Caco-2 (cell line): ENCODE results near the gene PIK3C2G. TPM values are rescaled to one million over a fixed set of nuclear protein-coding genes. Genes with fewer than 3 reads are reported as not detected.

ENCODE experiments used
- BruUV-seq: library from RNA; stranded (reverse); fragments of 400-500 nt; replicated peaks from 2 replicates; lab custom pipeline; 2021; lab: Mats Ljungman, UMichigan
- CTCF ChIA-PET: fragments of 300-600 bp; sonication (Branson Sonifier 250); formaldehyde crosslinking; loops from one replicate; lab custom pipeline; 2022; ENCODE audit warnings: antibody characterized with exemption; lab: Charles Lee
- POLR2A ChIA-PET: fragments of 300-600 bp; sonication (Branson Sonifier 250); formaldehyde crosslinking; loops from one replicate; lab custom pipeline; 2022; ENCODE audit warnings: antibody characterized with exemption; lab: Charles Lee
- DNase-seq, 2 experiments: peaks; one replicate each; pipeline versions ENCODE4 v3.0.0 to v3.0.0-alpha.2; 2020 to 2022
- H3K27me3 ChIP-seq: replicated peaks from 2 replicates; pipeline ENCODE4 v1.6.0; 2011; ENCODE audit warnings: low read length; ENCODE audit not compliant: control insufficient read depth, insufficient read depth
- H3K36me3 ChIP-seq: 2 replicates; pipeline ENCODE4 v1.5.1; 2011; ENCODE audit warnings: low read length; ENCODE audit not compliant: control insufficient read depth, insufficient read depth
- H3K4me1 ChIP-seq: fragments of 250-450 bp; sonication (Bioruptor Pico); 2 replicates; pipeline ENCODE4 v1.5.1; 2020; ENCODE audit warnings: mild to moderate bottlenecking
- H3K4me3 ChIP-seq: 2 replicates; pipeline ENCODE4 v1.5.1; 2011; ENCODE audit warnings: low read depth, mild to moderate bottlenecking, control low read depth, low read length
- H3K9me3 ChIP-seq: fragments of 250-450 bp; sonication (Bioruptor Pico); 2 replicates; pipeline ENCODE4 v1.5.1; 2020; ENCODE audit warnings: mild to moderate bottlenecking, moderate library complexity
- H3K27ac Mint-ChIP-seq: one replicate; pipeline ENCODE4 v1.8.0; 2022; ENCODE audit warnings: mixed read lengths; ENCODE audit not compliant: unreplicated experiment
- H3K27me3 Mint-ChIP-seq: one replicate; pipeline ENCODE4 v1.8.0; 2022; ENCODE audit warnings: mixed read lengths; ENCODE audit not compliant: insufficient read depth, unreplicated experiment
- H3K36me3 Mint-ChIP-seq: one replicate; pipeline ENCODE4 v1.8.0; 2022; ENCODE audit warnings: mild to moderate bottlenecking, mixed read lengths; ENCODE audit not compliant: insufficient read depth, unreplicated experiment
- H3K4me1 Mint-ChIP-seq: one replicate; pipeline ENCODE4 v1.8.0; 2022; ENCODE audit warnings: low read depth, mixed read lengths; ENCODE audit not compliant: unreplicated experiment
- H3K4me3 Mint-ChIP-seq: one replicate; pipeline ENCODE4 v1.8.0; 2022; ENCODE audit warnings: mild to moderate bottlenecking, moderate library complexity, mixed read lengths; ENCODE audit not compliant: unreplicated experiment
- H3K9me3 Mint-ChIP-seq: one replicate; pipeline ENCODE4 v1.8.0; 2022; ENCODE audit warnings: mixed read lengths; ENCODE audit not compliant: unreplicated experiment
- CTCF ChIP-seq, 2 experiments: fragments of 200-600 bp in 1 of 2; IDR thresholded peaks; 1 replicate in 1 of 2; 2 replicates in 1 of 2; pipeline versions ENCODE4 v1.5.1 to v1.8.0; 2011 to 2022; ENCODE audit warnings: antibody characterized with exemption in 1 of 2, control low read depth in 1 of 2, inconsistent platforms in 1 of 2, low read depth in 1 of 2, low read length in 1 of 2, mild to moderate bottlenecking in 1 of 2, moderate library complexity in 1 of 2; ENCODE audit not compliant: insufficient read depth in 1 of 2, severe bottlenecking in 1 of 2, unreplicated experiment in 1 of 2
- intact Hi-C: fragments of 100-400 bp; cut with micrococcal nuclease; formaldehyde crosslinking; loops from one replicate; pipeline ENCODE4 v1.10.0; 2022; ENCODE audit not compliant: unreplicated experiment
- total RNA-seq: library from RNA; stranded (reverse); gene quantifications from 2 replicates; pipeline ENCODE4 v1.2.3, GENCODE V29; 2022

Gene PIK3C2G
- total RNA-seq, 1 experiment from 2014 or later: not detected

GRCh38 chr12:18578191-18578590 lies 316.9 kb downstream of the PIK3C2G start:
- H3K27me3 ChIP-seq: no peaks in the 10 kb centered on the region
- DNase-seq: no peak
- Mint-ChIP-seq H3K27ac (no peak overlapping the region), H3K4me1 (no peaks in the 10 kb centered on the region), H3K27me3 (no peaks in the 10 kb centered on the region), H3K36me3 (no peaks in the 10 kb centered on the region), H3K4me3 (no peak overlapping the region), H3K9me3 (no peaks in the 10 kb centered on the region)
- ChIA-PET CTCF (no interaction called here), POLR2A (no interaction called here)
- no peaks in the 10 kb centered on the region for H3K9me3 ChIP-seq
- H3K4me3 ChIP-seq: no peak overlapping the region
- no peaks in the 10 kb centered on the region for H3K4me1 ChIP-seq
- intact Hi-C loops: no loop called here
- no peak for TF ChIP-seq CTCF (IDR thresholded peaks at IDR 0.05; ENCODE audit: insufficient read depth in 1 of 2, low read depth in 1 of 2, low read length in 1 of 2, severe bottlenecking in 1 of 2, unreplicated experiment in 1 of 2)
- no TSS peak for BruUV-seq
- H3K36me3 ChIP-seq: no peaks in the 10 kb centered on the region

GRCh38 chr12:18580291-18580690 lies 319.0 kb downstream of the PIK3C2G start:
- no peaks in the 10 kb centered on the region for H3K4me1 Mint-ChIP-seq
- H3K36me3 Mint-ChIP-seq: no peaks in the 10 kb centered on the region

GRCh38 chr12:18580706-18581105 lies 319.4 kb downstream of the PIK3C2G start:
- DNase-seq: no peak
- no TSS peak for BruUV-seq
- Histone ChIP-seq H3K4me1 (no peaks in the 10 kb centered on the region), H3K9me3 (no peaks in the 10 kb centered on the region; the same call in 1 of the 2 replicates), H3K27me3 (no peaks in the 10 kb centered on the region), H3K36me3 (no peaks in the 10 kb centered on the region), H3K4me3 (no peak overlapping the region)
- Mint-ChIP-seq H3K36me3 (no peaks in the 10 kb centered on the region), H3K4me3 (no peak overlapping the region), H3K27ac (no peak overlapping the region), H3K9me3 (peaks cover 17% of the 10 kb centered on the region), H3K27me3 (no peaks in the 10 kb centered on the region), H3K4me1 (no peaks in the 10 kb centered on the region)
- POLR2A ChIA-PET: no interaction called here
- intact Hi-C loops: no loop called here
- no peak for TF ChIP-seq CTCF (IDR thresholded peaks at IDR 0.05; ENCODE audit: insufficient read depth in 1 of 2, low read depth in 1 of 2, low read length in 1 of 2, severe bottlenecking in 1 of 2, unreplicated experiment in 1 of 2)
- CTCF ChIA-PET: no interaction called here

More at GRCh38 chr12:18580291-18580690, 319.0 kb downstream of the PIK3C2G start:
- CTCF ChIA-PET: no interaction called here
- Histone ChIP-seq H3K9me3 (no peaks in the 10 kb centered on the region; the same call in 1 of the 2 replicates), H3K4me1 (no peaks in the 10 kb centered on the region), H3K27me3 (no peaks in the 10 kb centered on the region), H3K4me3 (no peak overlapping the region), H3K36me3 (no peaks in the 10 kb centered on the region)
- POLR2A ChIA-PET: no interaction called here
- no TSS peak for BruUV-seq
- peaks cover 14% of the 10 kb centered on the region for H3K9me3 Mint-ChIP-seq
- DNase-seq: no peak
- no peak for TF ChIP-seq CTCF (IDR thresholded peaks at IDR 0.05; ENCODE audit: insufficient read depth in 1 of 2, low read depth in 1 of 2, low read length in 1 of 2, severe bottlenecking in 1 of 2, unreplicated experiment in 1 of 2)
- no peak overlapping the region for H3K27ac Mint-ChIP-seq
- intact Hi-C loops: no loop called here
- no peak overlapping the region for H3K4me3 Mint-ChIP-seq
- no peaks in the 10 kb centered on the region for H3K27me3 Mint-ChIP-seq
